ENCODE results near the gene TOM1L2.

TOM1L2 gene

DNA sequence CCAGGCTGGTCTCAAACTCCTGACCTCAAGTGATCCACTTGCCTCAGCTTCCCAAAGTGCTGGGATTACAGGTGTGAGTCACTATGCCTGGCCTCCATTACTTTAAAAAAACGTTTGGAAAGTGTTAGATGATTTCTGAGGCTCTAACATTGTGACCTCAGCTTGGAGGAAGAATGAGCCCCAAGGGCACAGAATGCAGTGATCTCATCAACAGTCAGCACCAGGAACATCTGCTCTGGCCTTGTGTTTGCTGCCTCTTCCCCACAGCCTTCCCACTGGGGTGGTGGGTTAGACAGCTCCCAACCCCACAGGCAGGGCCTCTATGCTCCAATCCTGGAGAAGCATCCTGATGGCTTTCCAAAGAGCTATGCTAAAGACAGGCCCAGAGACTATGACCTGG, 97.7 kb downstream of the TOM1L2 start:
- DNase-seq (ENCODE audit: low spot score), result no peak

GRCh38 chr17:17873450-17873991, 98.7 kb downstream of the TOM1L2 start:
- DNase-seq (ENCODE audit: low spot score), result no peak

GRCh38 chr17:17872547-17873345, 99.5 kb downstream of the TOM1L2 start:
- no peak for DNase-seq (ENCODE audit: low spot score)

DNA sequence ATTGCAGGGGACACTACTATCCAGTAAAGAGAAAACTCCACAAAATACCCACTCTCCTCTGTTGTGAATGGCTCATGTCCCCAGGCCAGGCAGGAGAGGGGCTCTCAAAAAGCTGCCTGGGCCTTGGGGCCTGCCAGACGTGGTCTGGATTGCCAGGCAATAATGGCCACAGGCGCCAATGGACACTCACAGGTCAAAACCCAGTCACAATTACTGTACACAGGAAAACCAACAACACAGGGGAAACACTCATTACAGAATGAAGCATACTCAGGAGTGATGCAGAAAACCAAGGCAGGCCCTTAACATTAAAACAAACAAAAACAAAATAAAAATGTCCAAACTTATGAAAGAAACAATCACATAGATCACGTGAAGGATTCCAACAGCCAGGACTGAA, 100.3 kb downstream of the TOM1L2 start:
- DNase-seq (ENCODE audit: low spot score), result no peak

- DNase-seq (ENCODE audit: low spot score), result no peak
Measured at GRCh38 chr17:17870247-17870646, 102.0 kb downstream of the TOM1L2 start.

GRCh38 chr17:17868641-17869522, 103.3 kb downstream of the TOM1L2 start:
- DNase-seq (ENCODE audit: low spot score), result no peak

GRCh38 chr17:17866897-17867296, 105.3 kb downstream of the TOM1L2 start:
- no peak for DNase-seq (ENCODE audit: low spot score)

- no peak for DNase-seq (ENCODE audit: low spot score)
Measured at GRCh38 chr17:17866425-17866824, 105.8 kb downstream of the TOM1L2 start.

DNA sequence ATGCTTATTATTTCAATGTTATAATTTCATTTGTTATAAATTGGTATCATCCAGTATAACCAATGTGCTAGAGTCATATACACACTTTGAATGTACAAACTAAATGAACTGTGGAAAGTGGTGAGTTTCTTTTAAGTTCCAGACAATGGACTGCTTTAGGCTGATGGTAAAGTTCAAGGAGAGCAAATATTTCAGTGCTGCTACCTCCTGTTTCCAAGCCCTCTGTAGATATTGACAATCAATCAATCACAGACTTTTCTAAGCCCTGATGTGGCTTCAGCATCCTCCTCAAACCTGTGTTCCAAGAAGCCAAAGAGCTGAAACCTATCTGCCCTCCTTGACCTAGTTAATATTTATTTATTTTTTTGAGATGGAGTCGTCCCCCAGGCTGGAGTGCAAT, 107.2 kb downstream of the TOM1L2 start:
- no peak for DNase-seq (ENCODE audit: low spot score)

DNA sequence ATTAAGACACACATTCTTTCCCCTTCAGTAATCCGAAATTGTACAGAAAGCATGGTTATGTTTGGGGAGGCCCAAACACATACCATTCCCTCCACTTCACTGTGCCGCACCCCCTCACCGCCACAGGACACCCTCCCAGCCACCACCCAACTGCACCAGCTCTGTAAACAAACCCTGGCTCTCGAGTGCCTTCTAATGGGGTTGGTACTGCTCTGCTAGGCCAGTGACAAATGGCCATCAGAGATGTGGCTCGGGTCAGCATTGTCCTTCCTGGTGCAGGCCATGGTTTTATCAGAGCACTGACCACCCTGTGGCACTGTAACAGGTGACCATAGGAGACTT, 111.5 kb downstream of the TOM1L2 start:
- no peak for DNase-seq (ENCODE audit: low spot score)

GRCh38 chr17:17859909-17860765, 112.1 kb downstream of the TOM1L2 start:
- peak; percentile 76 for DNase-seq (ENCODE audit: low spot score)

DNA sequence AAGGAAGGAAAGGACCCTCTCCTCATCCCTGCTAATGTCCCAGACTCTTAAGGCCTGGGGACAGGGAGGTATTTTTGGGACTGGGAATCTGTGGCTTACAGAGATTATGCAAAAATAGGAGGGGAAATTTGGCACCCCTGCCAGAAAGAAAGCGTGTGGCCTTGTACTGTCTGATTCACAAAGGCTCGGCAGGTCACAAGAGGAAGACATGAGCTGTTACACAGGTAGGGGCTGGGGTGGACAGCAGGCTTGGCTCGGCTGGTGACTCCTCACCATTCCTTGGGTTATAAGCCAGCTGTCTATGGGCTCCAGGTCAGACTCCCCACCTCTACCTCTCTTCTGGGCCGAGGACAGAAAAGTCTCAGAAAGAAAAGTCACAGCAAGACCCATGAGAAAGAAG, 114.7 kb downstream of the TOM1L2 start:
- DNase-seq (ENCODE audit: low spot score), result no peak

DNA sequence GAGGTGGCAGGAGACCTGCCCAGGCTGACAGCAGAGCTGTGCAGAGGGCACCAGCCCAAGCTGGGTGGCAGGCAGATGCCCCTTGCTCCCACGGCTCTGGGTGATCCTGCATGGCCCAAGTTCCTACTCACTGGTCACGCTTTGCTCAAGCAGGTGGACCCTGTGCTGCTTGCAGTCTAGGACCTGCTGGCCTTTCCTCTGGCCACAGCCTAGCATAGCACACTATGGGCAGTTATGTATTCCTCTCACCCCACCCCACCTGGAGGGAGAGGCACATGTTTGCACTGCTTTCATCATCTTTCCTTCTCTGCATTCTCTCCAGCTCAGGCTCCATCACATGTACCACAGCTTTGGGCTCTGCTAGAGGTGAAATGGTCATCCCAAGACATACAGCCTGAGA, 115.8 kb downstream of the TOM1L2 start:
- DNase-seq (ENCODE audit: low spot score), result no peak

- DNase-seq (ENCODE audit: low spot score), result no peak
Measured at GRCh38 chr17:17855976-17856375, 116.2 kb downstream of the TOM1L2 start.

DNA sequence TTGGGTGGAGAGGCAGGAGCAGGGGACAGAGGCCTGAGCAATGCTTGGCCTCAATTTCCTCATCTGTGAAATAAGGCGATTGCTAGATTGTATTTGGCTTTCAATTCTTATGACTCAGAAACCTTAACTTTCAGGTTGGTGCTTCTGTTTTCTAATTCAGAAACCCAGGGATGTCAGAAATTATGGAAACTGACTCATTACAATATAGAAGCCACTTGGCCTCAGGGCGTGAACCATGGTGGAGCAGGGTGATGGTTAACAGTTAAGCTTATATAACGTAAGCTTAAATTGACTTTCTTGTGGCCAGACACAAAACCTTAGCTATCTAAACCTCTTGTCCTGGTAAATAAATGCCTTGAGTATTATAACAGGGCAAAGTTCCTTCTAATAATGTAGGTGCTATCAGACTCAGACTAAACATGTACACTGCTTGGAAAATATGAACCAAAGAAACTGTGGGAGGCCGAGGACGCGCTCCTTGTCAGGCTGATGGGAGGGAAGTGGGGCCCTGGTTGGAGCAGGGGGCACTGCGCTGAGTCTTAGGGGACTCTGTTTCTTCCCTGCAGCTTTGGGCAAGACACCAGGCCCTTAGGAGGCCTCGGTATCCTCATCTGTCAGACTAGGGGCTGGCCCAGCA, 118.3 kb downstream of the TOM1L2 start:
- DNase-seq (ENCODE audit: low spot score), result no peak

- no peak for DNase-seq (ENCODE audit: low spot score)
Measured at GRCh38 chr17:17852930-17853329, 119.3 kb downstream of the TOM1L2 start.

- no peak for DNase-seq (ENCODE audit: low spot score)
Measured at GRCh38 chr17:17851103-17852002, 120.8 kb downstream of the TOM1L2 start.

GRCh38 chr17:17849845-17850373, 122.3 kb downstream of the TOM1L2 start:
- DNase-seq (ENCODE audit: low spot score), result peak; percentile 77

- DNase-seq (ENCODE audit: low spot score), result peak; percentile 70
Measured at GRCh38 chr17:17849147-17849820, 122.9 kb downstream of the TOM1L2 start.
